Germinal center (tissue), 1 donor: ENCODE results near the gene NCOR2.

Experiments
- DNase-seq: peaks from one replicate; pipeline ENCODE4 v3.0.0; 2012; ENCODE audit warnings: mixed read lengths, low spot score

The NCOR2 gene

DNA sequence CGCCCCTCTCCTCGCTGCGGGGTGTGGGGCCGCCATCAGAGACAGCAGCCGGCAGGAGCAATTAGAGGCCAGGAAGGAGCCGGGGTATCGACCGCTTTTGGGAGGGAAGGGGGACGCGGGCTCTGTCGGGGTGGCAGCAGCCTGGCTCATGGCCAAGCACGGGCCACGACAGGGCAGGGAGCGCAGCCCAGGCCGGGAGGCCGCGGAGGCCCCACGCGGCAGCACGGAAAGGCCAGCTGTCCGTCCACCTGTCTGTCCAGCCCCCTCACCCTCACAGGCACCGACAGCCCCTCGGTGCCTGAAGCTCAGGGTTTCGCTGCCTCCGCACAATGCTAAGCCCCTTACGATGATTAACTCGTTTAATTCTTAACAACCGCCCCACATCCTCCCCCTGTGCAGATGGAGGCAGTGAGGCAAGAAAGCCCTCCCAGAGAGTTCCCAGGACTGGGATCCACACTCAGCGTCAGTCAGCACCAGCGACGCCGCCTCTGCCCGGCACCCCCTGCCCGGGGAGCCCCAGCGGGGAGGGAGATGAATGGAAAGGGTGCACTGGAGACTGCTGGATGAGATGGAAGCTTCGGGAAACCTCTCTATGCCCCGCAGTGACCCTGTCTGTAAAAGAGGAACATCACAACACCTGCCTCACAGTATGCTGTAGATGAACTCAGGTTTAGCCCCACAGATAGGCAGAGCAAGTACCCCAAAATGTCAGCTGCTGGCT lies 23.7 kb downstream of the NCOR2 start:
- no peak for DNase-seq

DNA sequence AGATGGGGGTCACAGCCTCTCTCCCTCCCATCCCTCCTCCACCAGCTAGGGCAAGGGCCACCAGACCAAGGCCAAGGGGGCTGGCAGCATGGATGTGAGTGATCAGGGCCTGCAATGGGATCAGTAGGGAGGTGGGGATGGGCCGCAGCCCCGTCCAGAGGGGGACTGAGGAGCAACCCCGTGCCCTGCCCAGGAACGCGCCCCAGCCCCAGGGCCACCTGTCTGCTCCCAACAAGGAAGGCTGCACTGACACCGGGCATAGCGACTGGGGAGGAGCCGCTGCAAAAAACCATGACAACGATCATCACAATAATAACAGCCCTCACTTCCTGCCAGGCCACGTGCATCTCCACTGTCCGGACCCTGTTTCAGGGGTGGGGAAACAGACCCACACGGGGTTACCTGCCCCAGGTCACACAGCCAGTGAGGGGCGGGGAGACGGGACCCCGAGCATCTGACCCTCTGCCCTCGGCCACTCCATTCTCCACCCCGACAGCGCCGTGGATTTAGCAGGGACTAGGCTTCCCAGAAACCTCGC lies 24.3 kb downstream of the NCOR2 start:
- DNase-seq: no peak

DNA sequence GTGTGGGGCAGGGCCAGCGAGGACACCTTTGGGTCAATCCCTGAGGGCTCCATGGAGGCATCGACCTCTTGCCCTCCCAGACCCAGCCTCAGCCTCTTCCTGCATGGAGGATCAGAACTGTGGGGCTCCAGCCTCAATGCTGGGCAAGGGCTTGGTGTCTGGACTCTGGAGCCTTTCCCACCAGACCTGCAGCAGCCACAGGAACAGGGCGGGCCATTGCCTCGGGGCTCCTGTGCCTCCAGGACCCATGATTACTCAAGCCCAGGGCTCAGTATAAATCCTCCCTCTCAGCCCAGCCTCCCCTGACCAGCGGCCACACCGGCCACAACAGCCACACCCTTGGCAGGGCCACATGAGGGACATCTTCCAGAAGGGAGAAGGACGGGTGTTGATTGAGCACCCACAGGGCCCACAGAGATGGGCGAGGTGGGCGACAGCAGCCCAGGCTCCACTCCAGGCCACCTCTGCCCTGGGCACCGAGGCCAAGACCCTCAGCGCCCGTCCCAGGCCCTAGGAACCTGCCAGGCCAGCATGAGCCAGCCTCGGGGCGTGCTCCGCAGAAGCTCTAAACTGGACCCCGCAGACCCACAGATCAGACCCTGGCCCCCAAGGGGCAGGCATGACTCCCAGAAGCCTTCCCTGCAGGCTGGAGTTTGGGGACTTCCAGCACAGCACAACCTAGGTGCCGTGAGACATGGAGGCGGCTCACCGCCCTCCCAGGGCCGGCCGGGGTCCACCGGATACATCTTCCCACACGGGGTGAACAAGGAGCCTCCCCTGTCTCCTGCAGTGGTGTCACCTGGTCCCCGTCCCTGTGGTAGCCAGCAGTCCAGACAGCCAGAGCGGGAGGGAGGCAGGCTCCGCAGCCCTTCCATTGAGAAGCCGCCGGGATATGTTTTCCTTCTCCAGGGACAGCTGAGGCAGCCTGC lies 25.1 kb downstream of the NCOR2 start:
- no peak for DNase-seq

DNA sequence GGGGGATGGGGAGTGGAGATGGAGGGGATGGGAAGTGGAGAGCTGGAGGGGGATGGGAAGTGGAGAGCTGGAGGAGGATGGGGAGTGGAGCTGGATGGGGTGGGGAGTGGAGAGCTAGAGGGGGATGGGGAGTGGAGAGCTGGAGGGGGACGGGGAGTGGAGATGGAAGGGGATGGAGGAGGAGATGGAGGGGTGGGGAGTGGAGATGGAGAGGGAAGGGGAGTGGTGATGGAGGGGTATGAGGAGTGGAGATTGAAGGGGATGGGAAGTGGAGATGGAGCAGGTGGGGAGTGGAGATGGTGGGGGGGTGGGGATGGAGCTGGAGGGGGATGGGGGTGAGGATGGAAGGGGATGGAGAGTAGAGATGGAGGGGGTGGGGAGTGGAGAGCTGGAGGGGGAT lies 26.1 kb downstream of the NCOR2 start:
- no peak for DNase-seq

DNA sequence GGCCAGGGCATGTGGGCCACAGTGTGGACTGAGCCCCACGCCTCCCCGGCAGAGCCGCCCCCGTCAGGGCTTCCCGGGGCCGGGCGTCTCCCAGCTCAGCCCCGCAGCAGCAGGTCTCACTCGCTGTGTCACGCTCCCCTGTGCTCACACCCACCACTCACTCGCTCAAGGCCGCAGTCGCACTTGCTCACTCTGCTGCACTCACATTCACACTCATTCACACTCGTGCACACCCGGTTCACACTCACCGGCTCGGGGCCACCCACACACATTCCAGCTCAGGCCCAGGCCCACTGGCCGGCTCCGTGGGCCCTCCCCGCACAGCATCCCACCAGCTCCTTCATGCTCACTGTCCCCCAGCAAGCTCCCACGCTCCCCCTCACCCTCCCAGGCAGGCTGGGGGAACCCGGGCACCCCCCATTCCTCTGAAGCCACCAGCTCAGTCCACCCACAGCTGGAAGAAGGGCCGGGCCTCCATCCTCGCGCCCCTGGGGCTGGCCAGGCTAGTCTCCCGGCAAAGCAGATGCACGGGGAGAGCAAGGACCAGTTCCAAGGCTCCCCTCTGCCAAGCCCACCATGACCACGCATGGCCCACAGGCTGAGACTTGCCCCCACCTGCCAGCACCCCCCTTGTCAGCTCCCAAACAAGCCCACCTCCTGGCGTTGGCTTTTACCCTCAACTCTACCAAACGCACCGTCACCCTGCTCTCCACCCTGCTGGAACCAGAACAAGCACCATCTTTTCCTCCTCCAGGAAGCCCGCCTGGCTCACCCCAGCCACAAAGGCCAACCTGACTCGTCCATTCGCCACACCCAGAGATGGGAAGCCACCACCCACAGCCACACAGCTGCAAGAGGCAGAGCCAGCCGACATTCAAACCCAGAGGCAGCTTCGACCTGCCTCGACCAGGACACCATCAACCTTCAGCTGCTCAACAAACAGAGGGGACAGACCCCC lies 28.0 kb downstream of the NCOR2 start:
- no peak for DNase-seq

DNA sequence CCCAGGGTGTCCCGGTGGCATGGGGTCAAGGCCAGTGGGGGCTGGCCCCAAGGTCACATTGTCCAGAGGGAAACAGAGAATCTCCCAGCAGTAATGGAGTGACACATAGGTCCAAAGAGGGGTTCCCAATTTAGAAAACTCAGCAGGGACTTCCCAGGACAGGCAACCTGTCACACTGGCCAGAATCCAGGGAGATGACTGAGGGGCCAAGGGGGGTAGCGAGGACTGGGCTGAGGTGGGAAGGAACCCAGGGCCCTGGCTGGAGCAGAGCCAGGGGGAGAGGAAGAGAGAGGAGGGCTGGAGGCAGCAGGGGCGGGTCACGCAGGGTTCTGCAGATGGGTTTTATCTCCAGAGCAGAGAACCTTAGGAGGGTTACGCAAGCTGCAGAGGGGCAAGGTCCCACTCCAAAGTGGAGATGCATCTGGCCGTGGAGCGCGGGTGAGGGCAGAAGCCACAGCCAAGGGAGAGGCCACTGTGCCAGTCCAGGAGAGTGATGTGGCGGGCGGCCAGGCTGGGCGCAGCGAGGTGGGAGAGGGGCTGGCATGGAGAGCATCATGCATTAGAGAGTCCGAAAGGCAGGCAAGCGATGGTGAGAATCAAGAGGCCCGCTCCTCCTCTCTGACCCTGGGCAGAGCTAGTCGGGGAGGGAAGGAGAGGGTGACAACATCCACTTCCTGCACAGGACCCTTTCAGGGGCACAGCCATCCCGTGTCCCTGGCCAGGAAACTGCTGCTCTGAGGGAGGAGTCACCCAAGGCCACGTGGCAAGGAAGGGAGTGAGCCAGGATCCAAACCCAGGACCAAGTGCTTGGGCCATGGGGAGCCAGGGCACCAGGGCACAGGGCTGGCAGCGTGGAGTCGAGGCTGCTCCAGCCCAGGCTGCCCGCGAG lies 29.0 kb downstream of the NCOR2 start:
- DNase-seq: no peak

DNA sequence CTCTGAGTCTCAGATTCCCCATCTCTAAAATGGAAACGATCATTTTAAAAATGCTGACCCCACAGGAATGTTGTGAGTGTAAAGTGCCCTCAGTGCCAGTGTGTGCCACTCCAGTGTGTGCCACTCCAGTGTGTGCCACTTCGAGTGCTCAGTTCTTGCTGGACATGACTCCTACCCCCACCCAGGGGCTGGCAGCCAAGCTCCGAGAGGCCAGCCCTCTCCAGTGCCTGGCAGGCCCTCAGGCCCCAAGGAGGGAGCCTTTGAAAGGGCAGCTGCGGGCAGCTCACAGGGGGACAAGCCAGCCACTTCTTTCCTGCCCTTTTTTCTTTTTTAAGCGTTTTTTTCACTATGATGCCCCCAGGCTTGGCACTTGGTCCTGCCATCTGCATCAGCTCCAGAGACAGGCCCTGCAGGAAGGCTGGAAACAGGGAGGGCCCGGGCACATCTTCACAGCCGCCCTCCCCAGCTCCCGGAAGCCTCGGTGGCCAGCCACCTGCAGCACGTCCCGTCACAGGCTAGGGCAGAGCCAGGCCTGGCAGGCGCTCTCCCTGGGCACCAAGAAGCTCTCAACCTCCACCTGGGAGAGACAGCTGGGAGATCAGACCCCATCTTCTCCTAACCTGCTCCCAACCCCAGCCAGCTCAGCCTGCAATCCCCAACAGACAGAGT lies 29.8 kb downstream of the NCOR2 start:
- no peak for DNase-seq

DNA sequence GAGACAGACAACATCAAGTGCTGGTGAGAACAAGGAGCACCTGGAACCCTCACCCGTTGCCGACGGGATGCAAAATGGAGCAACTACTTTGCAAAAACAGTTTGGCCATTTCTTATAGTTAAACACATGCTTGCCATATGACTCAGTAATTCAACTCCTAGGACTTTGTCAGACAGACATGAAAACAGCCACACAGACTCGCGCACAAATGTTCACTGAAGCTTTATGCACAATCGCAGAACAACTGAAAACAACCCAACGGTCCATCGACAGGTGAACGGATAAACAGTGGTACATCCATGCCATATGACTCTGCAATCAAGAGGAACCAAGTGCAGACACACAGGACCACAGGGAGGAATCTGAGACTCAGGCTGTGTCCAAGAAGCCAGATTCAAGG lies 30.8 kb downstream of the NCOR2 start:
- DNase-seq: no peak

DNA sequence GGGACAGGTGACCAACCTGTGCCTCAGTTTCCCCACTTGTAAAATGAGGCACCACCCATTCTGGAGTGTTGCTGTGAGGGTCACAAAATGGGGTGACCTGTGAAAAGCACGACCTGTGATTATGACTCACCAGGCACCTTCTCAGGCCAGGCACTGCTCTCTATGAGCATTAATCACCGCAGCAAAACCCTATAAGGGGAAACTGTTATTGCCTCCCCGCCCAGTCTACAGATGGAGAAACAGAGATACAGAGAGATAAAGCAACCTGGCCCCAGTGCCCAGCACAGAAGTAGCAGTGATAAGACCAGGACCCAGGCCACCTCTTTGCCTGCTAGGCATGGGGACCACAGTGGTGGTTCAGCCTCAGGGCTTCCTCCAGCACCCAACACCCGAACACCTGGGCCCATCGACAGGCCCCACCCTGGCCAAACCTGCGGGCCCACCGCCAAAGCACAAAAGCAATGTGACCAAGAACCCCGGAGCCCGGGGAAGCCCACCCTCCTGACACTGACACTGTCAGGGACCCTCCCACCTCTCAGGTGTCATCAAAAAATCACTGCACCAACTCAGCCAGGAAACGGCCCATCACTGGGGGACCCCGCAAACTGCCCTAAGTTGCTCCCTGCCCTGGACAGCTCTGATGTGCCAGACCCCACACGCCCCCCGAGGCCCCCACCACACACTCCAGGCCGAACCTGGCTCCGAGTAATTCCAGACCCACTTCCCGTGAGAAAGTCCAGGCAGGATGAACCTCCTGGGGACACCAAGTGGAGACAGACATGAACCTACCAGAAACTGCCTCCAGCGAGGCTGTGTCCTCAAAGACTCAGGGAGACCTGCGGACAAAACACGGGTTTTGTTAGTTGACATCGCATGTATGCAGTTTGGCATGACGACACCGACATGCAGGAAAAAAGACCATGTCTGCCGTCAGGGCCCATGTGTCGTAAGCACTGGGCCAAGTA lies 32.4 kb downstream of the NCOR2 start:
- no peak for DNase-seq

DNA sequence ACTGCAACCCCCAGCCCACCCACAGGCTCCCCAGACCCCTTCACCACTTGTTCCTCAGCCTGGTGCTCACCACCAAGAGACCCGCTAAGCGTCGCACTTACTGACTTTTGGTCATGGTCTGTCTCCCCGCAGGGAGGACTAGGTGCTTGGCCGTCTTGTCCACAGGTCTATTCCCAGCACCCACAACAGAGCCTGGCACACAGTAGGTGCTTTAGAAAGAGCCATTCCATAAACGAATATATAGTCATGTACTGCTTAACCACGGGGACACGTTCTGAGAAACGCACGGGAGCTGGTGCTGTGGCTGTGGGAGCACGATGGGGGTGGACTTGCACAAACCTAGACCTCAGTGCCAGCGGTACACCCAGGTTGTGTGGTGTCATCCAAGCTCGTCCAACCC lies 34.0 kb downstream of the NCOR2 start:
- DNase-seq: no peak

DNA sequence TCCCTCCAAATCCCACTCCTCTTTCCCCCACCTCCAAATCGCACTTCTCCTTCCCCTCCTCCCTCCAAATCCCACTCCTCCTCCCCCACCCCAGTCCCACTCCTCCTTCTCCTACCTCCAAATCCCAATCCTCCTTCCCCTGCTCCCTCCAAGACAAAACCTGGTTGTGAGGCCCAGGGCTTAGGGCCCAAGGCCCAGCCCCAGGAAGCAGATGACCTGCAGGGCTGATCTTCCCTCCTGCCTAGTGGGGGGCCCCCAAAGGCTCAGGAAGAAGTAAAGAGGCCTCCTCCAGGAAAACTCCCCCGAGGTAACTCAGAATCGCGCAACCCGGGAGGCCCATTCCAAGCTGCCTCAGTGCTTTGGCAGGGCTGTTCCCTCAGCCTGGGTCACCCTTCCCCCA lies 34.4 kb downstream of the NCOR2 start:
- DNase-seq: no peak

DNA sequence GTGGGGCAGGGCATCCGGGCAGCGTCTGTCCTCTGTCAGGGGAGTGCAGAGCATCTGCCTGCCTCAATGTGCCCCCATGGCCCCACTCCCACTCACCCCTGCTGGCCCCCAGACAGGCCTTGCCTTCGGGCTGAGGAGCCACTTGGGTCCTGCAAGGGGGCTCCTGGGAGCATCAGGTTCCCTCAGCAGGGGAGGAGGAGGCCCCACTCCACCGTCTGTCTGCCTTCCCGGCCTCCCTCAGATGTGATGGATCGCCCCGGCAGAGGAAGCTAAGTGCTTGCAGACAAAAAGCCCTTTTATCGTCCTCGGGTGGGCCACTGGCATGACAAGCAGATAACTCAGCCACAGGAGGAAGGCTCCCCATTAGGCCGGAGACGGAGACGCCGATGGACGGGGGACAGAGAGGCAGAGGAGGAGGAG lies 35.1 kb downstream of the NCOR2 start:
- no peak for DNase-seq

DNA sequence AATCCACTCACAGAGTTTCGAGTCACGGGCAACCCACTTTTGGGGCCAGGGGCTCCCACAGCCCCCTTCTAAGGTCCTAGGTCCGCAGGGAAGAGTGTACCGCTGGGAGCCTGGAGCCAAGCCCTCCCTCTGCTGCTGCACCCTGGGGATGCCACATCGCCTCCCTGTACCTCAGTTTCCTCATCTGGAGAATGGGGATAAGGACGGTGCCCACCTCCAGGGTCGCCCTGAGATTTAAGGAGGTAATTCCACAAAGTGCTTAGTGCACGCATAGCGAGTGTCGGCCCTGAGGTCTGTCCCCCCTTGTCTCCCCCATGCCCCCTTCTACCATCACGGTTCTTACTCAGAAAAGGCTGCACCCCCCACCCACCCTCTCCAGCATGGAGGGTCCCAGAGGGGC lies 35.5 kb downstream of the NCOR2 start:
- DNase-seq: no peak

DNA sequence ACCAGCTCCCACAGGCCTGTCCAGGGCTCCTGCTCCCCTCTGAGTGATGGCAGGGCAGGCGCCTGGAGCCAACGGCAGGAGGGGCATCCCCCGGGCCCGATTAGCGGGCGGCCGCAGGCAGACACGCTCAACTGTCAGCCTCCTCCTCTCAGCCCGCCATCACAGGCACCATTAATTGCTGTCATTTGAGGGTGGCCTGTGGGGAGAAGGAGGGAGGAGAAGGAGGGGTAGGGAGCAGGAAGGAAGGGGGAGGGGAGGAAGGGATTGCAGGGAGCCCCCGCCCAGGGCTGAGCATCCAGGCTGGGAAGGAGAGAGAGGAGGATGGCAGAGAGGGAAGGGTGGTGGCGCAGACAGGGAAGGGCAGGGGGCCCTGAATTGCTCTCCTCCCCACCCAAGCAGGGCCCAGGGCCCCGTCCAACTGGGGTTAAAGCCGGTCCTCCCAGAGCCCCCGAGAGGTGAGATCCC lies 36.1 kb downstream of the NCOR2 start:
- DNase-seq: no peak

DNA sequence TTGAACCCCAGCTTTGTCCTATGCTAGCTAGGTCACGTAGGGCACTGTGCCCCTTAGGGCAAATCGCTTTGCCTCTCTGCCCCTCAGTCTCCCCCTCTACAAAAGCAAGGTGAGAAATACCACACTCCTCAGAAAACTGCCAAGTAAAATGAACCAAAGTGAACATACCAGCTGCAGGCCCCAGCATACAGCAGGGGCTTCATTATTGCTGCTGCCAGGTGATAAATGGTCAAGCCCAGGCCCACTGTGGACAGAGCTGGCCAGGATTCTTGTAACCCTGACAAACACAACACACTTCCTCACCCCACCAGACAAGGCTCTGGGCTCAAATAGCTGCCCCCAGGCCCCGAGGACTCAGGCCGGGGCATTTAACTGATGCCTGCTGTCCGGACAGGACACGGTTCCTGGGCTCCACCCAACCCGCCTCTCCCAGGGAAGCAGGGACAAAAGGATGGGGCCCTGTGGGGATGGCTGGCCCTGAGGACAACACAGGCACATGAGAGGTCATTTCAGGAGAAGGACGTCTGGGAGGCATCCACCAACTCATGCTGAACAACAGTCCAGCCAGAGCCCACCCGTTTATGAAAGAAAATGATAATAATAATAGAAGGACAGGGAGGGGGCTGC lies 36.7 kb downstream of the NCOR2 start:
- no peak for DNase-seq

DNA sequence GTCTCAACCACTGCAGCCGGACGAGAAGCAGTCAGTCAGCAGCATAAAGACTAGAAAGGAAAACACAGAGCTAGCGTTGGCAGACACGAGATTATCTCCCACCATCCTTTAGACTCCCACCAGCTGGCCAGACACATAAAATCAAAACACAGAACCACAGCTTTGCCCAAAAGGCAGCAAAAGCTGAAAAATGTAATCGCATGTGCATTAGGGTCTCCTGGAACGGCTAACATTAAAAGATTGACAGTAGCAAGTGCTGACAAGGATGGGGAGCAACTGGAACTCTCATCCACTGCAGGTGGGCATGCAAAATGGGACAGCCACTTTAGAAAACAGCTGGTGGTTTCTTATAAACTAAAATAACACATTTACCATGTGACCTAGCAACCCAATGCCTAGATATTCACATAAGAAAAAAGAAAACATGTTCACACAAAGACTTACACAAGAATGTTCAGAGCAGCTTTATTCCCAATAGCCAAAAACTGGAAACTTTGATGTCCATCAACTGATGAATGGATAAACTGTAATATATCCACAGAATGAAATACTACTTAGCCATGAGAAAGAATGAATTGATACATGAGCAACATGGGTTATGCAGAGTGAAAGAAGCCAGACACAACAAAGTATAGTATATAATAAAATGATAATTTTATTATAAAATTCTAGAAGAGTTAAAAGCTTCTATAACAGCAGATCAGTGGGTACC lies 37.7 kb downstream of the NCOR2 start:
- no peak for DNase-seq

DNA sequence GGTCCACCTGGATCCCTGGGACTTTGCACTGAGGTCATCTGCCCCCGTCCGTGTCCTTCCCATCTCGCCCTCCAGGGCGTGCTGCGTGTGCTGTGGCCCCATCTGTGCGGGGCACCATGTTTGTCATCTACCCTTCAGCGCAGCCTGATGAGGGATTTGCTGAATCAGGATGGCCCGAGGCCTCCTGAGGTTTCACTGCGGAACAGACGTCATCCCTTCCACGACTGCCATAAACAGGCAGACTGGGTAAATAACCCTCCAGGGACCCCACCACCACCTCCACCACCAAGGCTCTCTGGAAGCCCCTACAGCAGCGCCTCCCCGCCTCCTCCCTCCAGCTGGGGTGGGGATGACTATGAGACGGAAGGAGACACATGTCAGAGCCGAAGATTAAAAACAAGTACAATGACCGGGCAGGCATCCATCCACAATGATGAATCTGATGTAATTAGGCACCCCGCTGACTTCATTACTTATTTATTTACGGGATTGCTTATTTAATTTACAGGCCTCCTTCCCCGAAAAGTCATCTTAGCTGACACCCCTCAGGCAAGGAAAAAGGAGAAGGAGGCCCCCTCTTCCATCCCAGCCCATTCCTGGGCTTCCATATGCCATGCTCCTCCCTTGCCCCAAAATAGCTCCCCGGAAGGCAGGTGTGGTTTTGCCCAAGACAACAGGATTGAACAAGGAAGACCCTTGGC lies 39.4 kb downstream of the NCOR2 start:
- no peak for DNase-seq
